ENCODE data around the gene CRTAC1.

- TF ChIP-seq, protein P1, sequence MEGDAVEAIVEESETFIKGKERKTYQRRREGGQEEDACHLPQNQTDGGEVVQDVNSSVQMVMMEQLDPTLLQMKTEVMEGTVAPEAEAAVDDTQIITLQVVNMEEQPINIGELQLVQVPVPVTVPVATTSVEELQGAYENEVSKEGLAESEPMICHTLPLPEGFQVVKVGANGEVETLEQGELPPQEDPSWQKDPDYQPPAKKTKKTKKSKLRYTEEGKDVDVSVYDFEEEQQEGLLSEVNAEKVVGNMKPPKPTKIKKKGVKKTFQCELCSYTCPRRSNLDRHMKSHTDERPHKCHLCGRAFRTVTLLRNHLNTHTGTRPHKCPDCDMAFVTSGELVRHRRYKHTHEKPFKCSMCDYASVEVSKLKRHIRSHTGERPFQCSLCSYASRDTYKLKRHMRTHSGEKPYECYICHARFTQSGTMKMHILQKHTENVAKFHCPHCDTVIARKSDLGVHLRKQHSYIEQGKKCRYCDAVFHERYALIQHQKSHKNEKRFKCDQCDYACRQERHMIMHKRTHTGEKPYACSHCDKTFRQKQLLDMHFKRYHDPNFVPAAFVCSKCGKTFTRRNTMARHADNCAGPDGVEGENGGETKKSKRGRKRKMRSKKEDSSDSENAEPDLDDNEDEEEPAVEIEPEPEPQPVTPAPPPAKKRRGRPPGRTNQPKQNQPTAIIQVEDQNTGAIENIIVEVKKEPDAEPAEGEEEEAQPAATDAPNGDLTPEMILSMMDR (IDR thresholded peaks at IDR 0.05; ENCODE audit: insufficient read depth, low read length), result no peak
- TF ChIP-seq POLR2AphosphoS5 (IDR thresholded peaks at IDR 0.05; ENCODE audit: low read depth) (no peak), REST (IDR thresholded peaks at IDR 0.05; ENCODE audit: insufficient replicate concordance, low read depth) (no peak)
These were observed 147.3 kb downstream of the CRTAC1 start for GRCh38 chr10:97883092-97883485.

Data from HL-60 (cell line).